ENCODE data around the gene TUSC7. TPM values are rescaled to one million over a fixed set of nuclear protein-coding genes. Genes with fewer than 3 reads are reported as not detected.

The TUSC7 gene
- not detected for total RNA-seq

DNA sequence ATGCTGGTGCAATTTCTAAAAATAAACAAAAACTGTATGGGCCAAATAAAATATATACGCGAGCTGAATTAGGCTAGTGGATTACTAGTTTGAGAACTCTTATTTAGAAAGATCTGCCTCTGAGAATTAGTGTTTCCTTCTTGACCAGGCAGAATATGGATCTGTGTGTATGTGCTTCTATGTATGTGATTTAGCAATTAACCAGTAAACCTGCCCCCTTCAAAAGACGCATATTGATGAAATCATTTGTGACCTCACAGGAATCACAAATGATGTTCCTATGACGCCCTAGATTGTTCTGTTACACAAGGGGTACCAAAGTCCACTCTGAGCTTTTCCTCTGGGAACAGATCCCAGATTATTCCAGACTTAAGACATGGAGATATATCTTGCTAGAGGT is at the start of gene TUSC7:
TUSC7 (plus strand) TSS at position 301 of the 400 bp plus-strand sequence.
- H3K4me1 ChIP-seq: no peaks in the 10 kb centered on the region
- no peak within 1 kb of the TSS for H3K27ac ChIP-seq
- TF ChIP-seq, protein P1, sequence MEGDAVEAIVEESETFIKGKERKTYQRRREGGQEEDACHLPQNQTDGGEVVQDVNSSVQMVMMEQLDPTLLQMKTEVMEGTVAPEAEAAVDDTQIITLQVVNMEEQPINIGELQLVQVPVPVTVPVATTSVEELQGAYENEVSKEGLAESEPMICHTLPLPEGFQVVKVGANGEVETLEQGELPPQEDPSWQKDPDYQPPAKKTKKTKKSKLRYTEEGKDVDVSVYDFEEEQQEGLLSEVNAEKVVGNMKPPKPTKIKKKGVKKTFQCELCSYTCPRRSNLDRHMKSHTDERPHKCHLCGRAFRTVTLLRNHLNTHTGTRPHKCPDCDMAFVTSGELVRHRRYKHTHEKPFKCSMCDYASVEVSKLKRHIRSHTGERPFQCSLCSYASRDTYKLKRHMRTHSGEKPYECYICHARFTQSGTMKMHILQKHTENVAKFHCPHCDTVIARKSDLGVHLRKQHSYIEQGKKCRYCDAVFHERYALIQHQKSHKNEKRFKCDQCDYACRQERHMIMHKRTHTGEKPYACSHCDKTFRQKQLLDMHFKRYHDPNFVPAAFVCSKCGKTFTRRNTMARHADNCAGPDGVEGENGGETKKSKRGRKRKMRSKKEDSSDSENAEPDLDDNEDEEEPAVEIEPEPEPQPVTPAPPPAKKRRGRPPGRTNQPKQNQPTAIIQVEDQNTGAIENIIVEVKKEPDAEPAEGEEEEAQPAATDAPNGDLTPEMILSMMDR (IDR thresholded peaks at IDR 0.05): no peak
- TF ChIP-seq POLR2A (IDR thresholded peaks at IDR 0.05): no peak
- no peaks in the 10 kb centered on the region for H3K36me3 ChIP-seq
- no peaks in the 10 kb centered on the region for H3K27me3 ChIP-seq
- intact Hi-C loops (cut with DNase I): no loop called here
- 93% methylated on average over 4 of the region's 4 CpGs for WGBS, 2 donors
- H3K4me3 ChIP-seq (replicated peaks in 1 of 3): no peak within 1 kb of the TSS
- DNase-seq: no peak
- no peaks in the 10 kb centered on the region for H3K9me3 ChIP-seq

DNA sequence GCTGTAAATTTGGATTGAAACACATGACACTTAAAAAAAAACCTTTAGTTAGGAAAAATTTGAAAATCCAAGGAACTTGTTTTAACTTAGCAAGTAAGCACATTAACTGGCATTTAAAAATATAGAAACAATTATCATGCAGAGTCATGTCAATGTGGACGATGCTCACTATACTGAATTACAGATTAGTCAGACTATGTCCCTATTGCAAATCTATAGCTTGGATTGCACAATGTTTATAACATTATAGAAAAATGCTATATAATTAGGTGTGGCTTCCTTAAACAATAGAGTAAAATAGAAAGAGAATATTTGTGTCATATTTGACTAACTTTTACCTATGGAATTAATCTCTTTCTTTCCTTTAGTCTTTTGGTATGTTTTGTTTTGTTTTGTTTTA is 48.4 kb upstream of the TUSC7 start:
- intact Hi-C loops (cut with DNase I): no loop called here
- WGBS, 2 donors: 90 to 96% methylated on average over 1 of the region's 1 CpG
- DNase-seq: no peak
- Histone ChIP-seq H3K9me3 (no peaks in the 10 kb centered on the region), H3K27me3 (no peaks in the 10 kb centered on the region), H3K4me1 (no peaks in the 10 kb centered on the region), H3K36me3 (no peaks in the 10 kb centered on the region), H3K27ac (no peak overlapping the region), H3K4me3 (replicated peaks in 1 of 3) (no peak overlapping the region)
- no peak for TF ChIP-seq POLR2A (IDR thresholded peaks at IDR 0.05)
- TF ChIP-seq, protein P1 (IDR thresholded peaks at IDR 0.05): no peak

DNA sequence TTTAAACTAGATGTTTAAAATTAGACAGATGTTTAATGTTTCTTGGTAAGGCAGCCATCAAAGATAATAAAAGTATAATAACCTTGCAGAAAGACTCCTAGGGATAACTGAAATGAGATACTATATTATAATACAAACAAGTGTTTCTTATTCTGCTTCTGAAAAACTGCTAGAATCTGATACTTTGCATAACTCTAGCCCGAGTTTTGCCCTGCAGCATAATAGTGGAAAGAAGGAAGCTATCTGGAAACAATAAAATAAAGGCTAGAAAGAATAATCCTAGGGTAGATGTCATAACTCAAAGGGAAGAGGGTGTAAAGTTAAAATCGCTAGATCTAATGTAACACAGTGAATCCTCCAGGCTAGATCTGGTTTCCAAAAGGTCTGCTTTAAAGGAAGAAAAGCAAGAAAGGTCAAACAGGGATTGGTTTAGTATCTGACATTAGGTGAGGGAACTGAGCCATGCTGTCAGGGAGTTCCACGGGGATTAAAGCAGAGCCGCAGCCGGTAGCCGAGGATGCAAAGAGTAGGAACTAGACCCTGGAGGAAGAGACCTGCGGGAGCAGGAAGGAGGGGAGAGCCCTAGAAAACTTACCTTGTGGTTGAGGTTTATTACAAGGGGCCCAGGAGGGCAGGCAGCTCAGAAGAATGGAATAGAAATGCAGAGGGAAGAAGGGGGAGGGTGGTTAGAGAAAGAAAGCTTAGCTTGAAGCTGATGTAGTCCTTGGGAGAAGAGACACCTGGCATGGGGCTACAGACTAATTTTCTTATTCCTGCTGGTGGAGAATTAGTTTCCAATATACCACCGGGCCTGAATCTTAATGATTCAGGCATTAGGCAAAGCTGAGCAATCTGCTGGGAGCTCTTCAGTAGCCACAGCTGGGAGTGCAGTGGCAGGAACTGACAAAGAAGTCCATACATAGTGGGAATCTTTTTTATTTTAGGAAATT is 46.1 kb upstream of the TUSC7 start:
- Histone ChIP-seq H3K4me1 (no peaks in the 10 kb centered on the region), H3K9me3 (no peaks in the 10 kb centered on the region), H3K27me3 (no peaks in the 10 kb centered on the region), H3K27ac (no peak overlapping the region), H3K4me3 (replicated peaks in 1 of 3) (no peak overlapping the region), H3K36me3 (no peaks in the 10 kb centered on the region)
- DNase-seq: no peak
- intact Hi-C loops (cut with DNase I): no loop called here
- 47 to 49% methylated on average over 8 of the region's 8 CpGs for WGBS, 2 donors
- no peak for TF ChIP-seq POLR2A (IDR thresholded peaks at IDR 0.05)
- TF ChIP-seq, protein P1 (IDR thresholded peaks at IDR 0.05): no peak

DNA sequence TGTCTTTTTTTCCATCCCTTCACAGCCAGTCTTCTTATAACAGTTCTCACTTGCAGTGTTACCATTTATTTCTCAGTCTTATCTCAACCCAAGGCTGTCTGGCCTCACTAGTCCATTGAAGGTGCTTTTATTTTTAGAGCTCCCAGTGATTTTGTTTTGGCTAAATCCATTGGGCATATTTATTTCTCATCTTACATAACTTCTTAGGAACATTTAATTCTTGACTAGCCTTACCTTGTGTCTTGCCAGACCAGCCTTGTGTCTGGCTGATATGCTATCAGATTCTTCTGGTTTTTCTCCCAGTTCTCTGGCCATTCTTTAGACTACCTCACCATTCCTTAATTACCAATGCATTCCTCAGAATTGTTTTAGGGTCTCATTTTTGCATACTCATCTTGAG is 42.3 kb upstream of the TUSC7 start:
- Histone ChIP-seq H3K4me1 (no peaks in the 10 kb centered on the region), H3K9me3 (no peaks in the 10 kb centered on the region), H3K36me3 (no peaks in the 10 kb centered on the region), H3K27me3 (no peaks in the 10 kb centered on the region), H3K27ac (no peak overlapping the region), H3K4me3 (replicated peaks in 1 of 3) (no peak overlapping the region)
- no peak for DNase-seq
- intact Hi-C loops (cut with DNase I): no loop called here
- TF ChIP-seq POLR2A (IDR thresholded peaks at IDR 0.05): no peak

DNA sequence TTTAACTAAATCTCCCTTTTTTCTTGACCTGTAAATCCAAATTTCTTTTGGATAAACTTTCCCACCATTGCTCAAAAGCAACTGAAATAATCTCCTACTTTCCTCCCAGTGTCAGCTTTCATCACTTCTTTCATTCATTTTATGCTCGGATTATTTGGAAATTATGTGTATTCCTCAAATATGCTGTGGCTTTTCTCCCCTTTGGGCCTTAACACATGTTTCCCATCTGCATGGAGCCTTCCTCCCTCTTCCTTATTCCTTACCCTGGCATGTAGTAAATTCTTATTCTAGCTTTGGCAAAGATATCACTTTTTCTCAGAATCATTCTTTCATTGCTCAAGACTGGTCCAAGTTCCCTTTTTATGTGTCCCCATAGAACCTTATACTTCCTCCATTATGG is 41.8 kb upstream of the TUSC7 start:
- no peaks in the 10 kb centered on the region for H3K9me3 ChIP-seq
- H3K36me3 ChIP-seq: no peaks in the 10 kb centered on the region
- H3K27ac ChIP-seq: no peak overlapping the region
- H3K27me3 ChIP-seq: no peaks in the 10 kb centered on the region
- 74 to 85% methylated on average over 1 of the region's 1 CpG for WGBS, 2 donors
- no peaks in the 10 kb centered on the region for H3K4me1 ChIP-seq
- TF ChIP-seq POLR2A (IDR thresholded peaks at IDR 0.05): no peak
- TF ChIP-seq, protein P1 (IDR thresholded peaks at IDR 0.05): no peak
- intact Hi-C loops (cut with DNase I): no loop called here
- DNase-seq: no peak
- H3K4me3 ChIP-seq (replicated peaks in 1 of 3): no peak overlapping the region

All from thyroid gland (tissue), 4 donors.